Measurements from ENCODE around the gene ECI1.

DNA sequence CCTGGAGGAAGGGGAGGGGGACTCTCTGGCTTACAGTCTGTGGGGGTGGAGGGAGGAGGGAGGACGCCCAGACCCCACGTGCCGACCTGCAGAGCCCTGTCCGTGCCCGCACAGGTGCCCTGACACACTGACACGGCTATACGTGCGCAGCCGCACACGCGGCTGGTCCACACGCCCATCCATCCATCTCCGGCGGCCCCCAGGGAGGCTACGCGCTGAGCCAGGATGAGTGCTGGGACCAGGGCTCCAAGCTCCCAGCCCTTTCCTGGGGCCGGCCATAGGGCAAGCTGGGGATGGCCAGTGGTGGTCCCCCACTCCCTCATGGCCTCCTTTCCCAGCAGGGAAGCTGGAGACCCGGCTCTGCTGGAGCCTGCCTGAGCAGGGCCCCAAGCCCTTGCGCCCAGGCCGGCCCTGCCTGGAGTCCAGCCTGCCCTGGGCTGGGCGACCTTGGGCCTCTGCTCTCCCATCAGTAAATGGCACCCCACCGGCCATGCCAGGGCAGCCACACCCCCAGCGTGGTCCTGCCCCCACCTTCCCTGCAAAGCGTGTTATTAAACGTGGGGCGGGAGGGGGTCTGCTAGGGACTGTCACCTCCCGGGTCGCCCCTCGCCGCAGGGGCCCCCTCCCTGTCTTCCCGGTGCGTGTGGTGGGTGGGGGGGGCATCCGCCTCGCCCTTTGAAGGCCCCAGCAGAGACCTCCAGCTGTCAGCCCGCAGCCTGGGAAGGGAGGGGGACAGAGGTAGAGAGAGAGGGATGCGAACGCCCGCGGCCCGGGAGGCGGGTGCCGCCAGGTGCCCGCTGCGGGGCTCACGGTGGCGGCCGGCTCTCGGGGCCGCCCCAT, 55.8 kb downstream of the ECI1 start:
- TF ChIP-seq REST (IDR thresholded peaks at IDR 0.05; ENCODE audit: unreplicated experiment) (no peak), CTCF (conservative IDR thresholded peaks at IDR 0.05; ENCODE audit: low read depth in 2 of 2) (no peak), POLR2AphosphoS5 (IDR thresholded peaks at IDR 0.05; ENCODE audit: low read depth) (no peak), EZH2 (IDR thresholded peaks at IDR 0.05; ENCODE audit: low read depth, unreplicated experiment) (no peak), EZH2phosphoT487 (IDR thresholded peaks at IDR 0.05; ENCODE audit: unreplicated experiment) (no peak), JUNB (IDR thresholded peaks at IDR 0.05; ENCODE audit: unreplicated experiment) (no peak), CREB1 (CRISPR knock-in tag; IDR thresholded peaks at IDR 0.05; ENCODE audit: low read depth) (no peak), NANOG (IDR thresholded peaks at IDR 0.05; ENCODE audit: borderline replicate concordance) (no peak), STAT1 (IDR thresholded peaks at IDR 0.05; ENCODE audit: unreplicated experiment) (no peak), ZNF114 (CRISPR knock-in tag; IDR thresholded peaks at IDR 0.05) (no peak), ZNF331 (CRISPR knock-in tag; IDR thresholded peaks at IDR 0.05; ENCODE audit: low read depth) (no peak; the same call in 1 of the 2 replicates)
- TF ChIP-seq, protein P1, sequence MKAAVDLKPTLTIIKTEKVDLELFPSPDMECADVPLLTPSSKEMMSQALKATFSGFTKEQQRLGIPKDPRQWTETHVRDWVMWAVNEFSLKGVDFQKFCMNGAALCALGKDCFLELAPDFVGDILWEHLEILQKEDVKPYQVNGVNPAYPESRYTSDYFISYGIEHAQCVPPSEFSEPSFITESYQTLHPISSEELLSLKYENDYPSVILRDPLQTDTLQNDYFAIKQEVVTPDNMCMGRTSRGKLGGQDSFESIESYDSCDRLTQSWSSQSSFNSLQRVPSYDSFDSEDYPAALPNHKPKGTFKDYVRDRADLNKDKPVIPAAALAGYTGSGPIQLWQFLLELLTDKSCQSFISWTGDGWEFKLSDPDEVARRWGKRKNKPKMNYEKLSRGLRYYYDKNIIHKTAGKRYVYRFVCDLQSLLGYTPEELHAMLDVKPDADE (IDR thresholded peaks at IDR 0.05) = no peak
- TF ChIP-seq, protein P2, sequence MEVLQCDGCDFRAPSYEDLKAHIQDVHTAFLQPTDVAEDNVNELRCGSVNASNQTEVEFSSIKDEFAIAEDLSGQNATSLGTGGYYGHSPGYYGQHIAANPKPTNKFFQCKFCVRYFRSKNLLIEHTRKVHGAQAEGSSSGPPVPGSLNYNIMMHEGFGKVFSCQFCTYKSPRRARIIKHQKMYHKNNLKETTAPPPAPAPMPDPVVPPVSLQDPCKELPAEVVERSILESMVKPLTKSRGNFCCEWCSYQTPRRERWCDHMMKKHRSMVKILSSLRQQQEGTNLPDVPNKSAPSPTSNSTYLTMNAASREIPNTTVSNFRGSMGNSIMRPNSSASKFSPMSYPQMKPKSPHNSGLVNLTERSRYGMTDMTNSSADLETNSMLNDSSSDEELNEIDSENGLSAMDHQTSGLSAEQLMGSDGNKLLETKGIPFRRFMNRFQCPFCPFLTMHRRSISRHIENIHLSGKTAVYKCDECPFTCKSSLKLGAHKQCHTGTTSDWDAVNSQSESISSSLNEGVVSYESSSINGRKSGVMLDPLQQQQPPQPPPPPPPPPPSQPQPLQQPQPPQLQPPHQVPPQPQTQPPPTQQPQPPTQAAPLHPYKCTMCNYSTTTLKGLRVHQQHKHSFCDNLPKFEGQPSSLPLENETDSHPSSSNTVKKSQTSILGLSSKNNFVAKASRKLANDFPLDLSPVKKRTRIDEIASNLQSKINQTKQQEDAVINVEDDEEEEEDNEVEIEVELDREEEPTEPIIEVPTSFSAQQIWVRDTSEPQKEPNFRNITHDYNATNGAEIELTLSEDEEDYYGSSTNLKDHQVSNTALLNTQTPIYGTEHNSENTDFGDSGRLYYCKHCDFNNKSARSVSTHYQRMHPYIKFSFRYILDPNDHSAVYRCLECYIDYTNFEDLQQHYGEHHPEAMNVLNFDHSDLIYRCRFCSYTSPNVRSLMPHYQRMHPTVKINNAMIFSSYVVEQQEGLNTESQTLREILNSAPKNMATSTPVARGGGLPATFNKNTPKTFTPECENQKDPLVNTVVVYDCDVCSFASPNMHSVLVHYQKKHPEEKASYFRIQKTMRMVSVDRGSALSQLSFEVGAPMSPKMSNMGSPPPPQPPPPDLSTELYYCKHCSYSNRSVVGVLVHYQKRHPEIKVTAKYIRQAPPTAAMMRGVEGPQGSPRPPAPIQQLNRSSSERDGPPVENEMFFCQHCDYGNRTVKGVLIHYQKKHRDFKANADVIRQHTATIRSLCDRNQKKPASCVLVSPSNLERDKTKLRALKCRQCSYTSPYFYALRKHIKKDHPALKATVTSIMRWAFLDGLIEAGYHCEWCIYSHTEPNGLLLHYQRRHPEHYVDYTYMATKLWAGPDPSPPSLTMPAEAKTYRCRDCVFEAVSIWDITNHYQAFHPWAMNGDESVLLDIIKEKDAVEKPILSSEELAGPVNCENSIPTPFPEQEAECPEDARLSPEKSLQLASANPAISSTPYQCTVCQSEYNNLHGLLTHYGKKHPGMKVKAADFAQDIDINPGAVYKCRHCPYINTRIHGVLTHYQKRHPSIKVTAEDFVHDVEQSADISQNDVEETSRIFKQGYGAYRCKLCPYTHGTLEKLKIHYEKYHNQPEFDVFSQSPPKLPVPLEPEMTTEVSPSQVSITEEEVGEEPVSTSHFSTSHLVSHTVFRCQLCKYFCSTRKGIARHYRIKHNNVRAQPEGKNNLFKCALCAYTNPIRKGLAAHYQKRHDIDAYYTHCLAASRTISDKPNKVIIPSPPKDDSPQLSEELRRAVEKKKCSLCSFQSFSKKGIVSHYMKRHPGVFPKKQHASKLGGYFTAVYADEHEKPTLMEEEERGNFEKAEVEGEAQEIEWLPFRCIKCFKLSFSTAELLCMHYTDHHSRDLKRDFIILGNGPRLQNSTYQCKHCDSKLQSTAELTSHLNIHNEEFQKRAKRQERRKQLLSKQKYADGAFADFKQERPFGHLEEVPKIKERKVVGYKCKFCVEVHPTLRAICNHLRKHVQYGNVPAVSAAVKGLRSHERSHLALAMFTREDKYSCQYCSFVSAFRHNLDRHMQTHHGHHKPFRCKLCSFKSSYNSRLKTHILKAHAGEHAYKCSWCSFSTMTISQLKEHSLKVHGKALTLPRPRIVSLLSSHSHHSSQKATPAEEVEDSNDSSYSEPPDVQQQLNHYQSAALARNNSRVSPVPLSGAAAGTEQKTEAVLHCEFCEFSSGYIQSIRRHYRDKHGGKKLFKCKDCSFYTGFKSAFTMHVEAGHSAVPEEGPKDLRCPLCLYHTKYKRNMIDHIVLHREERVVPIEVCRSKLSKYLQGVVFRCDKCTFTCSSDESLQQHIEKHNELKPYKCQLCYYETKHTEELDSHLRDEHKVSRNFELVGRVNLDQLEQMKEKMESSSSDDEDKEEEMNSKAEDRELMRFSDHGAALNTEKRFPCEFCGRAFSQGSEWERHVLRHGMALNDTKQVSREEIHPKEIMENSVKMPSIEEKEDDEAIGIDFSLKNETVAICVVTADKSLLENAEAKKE (CRISPR knock-in tag; IDR thresholded peaks at IDR 0.05) = no peak

All from GM23338 (cell line).